HG03039 (cell line): ENCODE measurements around the gene WASF3.

ENCODE experiments used
- ATAC-seq: cut with Tn5 transposase; IDR thresholded peaks from one replicate; pipeline ENCODE4 v1.9.1; 2021; ENCODE audit warnings: mild to moderate bottlenecking, moderate library complexity; ENCODE audit not compliant: unreplicated experiment

Gene WASF3, protein sequence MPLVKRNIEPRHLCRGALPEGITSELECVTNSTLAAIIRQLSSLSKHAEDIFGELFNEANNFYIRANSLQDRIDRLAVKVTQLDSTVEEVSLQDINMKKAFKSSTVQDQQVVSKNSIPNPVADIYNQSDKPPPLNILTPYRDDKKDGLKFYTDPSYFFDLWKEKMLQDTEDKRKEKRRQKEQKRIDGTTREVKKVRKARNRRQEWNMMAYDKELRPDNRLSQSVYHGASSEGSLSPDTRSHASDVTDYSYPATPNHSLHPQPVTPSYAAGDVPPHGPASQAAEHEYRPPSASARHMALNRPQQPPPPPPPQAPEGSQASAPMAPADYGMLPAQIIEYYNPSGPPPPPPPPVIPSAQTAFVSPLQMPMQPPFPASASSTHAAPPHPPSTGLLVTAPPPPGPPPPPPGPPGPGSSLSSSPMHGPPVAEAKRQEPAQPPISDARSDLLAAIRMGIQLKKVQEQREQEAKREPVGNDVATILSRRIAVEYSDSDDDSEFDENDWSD

GRCh38 chr13:26557393-26558073, at the start of gene WASF3:
Gene WASF3, plus strand, starts transcription at chr13:26557683. Its CDS starts 84,588 bp downstream, at chr13:26642271.
- peak; percentile 95 for ATAC-seq

GRCh38 chr13:26508885-26509284, 48.6 kb upstream of the WASF3 start:
- no peak for ATAC-seq

DNA sequence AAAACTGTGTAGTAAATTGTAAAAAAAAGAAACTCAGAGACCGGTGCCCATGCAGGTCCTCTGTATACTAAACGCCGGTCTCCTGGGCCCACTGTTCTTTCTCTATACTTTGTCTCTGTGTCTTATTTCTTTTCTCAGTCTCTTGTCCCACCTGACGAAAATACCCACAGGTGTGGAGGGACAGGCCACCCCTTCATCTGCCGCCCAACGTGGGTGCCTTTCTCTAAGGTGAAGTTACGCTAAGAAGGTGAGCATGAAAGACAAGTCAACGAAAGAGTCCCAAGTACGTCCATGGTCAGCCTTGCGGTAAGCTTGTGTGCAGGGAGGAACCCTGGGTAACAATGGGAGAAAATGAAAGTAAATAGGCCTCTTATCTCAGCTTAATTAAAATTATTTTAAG, 48.0 kb upstream of the WASF3 start:
- ATAC-seq, result no peak

DNA sequence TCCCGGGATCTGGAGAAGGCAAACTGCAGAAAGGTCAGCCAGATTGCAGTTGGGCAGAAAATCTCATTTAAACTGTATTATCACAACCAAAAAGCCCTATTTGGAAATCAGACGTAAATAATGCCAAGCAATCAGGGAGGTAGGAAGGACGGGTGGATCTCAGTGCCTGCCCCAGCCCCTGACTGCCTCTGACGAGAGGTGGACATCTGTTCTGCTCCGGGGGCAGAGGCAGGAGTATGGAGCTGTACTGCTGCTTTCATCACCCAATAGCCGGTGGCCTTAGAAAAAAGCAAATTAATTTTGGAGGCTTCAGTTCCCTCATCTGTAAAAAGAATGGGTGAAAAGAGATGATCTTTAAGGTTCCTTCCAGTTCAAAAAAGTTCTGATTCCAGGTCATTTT, 43.6 kb upstream of the WASF3 start:
- ATAC-seq, result no peak

GRCh38 chr13:26515721-26516120, 41.8 kb upstream of the WASF3 start:
- ATAC-seq, result no peak

DNA sequence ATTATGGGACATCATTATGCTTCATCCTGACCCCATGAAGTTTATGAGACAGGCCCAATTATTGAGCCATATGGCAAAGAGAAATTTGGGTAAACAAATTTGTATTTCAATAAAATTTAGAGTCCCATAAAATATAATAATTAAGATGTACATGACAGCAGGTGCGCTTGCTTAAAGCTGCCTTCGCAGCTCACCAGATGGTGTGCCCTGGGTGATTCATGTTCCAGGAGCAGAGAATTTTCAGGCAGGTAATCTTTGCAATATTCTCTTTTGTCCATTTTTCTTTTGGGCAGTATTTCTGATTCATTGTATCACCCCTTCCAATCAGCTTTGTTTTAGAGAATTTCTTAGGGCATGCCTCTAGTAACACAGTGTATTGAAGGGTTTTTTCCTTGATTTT, 39.5 kb upstream of the WASF3 start:
- ATAC-seq, result no peak

GRCh38 chr13:26518451-26518959, 39.0 kb upstream of the WASF3 start:
- no peak for ATAC-seq

DNA sequence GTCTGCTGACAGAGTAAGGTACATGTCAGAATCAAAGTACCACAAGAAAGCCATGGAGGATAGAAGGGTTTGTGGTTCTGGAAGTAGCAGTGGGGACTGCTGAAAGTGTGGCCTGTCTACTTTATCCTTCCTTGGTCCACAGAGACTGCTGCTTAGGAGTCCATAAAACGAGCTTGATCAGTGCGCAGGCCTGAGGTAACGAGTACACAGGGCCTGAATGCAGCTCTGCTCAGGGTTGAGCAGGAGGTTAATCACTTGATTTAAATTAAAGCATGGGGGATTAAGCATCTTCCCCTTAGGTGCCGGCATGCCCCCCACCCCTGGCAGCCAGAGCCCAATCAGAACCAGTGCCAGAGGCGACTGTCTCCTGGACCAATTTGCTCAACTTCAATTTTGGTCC, 34.9 kb upstream of the WASF3 start:
- no peak for ATAC-seq

DNA sequence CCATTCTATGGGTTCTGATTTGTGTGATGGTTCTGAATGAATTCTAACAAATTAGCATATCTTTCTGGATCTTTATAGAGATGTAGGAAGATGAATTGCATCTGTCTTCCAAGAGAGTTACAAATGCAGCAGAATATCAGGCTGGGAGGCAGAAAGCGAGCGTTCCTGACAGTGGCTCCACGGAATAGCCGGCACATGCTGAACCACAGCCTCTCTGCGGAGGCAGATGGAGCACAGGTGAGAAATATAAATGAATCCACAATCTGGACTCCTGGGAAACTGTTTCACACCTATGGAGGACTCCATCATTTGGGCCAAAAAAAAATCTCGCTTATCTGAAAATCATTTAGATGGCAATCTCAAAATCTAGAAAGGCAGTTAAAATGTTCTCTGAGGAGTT, 34.5 kb upstream of the WASF3 start:
- ATAC-seq, result no peak

- ATAC-seq, result no peak
Observed at GRCh38 chr13:26525528-26525927, 32.0 kb upstream of the WASF3 start.

- ATAC-seq, result no peak
Observed at GRCh38 chr13:26526702-26527216, 30.7 kb upstream of the WASF3 start.

- no peak for ATAC-seq
Observed at GRCh38 chr13:26528527-26528926, 29.0 kb upstream of the WASF3 start.

DNA sequence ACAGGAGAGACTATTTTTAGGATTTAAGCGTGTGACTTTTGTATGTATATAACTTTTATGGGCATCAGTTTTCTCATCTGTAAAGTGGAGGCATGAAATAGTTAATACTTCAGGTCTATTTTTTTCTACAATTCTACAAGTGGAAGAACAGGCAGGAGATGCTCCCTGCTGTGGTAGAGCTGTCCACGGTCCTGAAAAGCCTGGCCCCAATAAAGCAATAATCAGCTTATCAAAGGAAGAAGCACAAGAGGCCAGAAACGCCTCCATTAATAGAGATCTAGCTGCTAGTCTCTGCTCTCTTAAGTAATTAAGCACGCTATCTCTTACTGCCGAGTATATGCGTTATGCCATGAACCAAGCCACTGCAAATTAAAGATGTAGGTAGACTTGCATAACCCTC, 28.0 kb upstream of the WASF3 start:
- no peak for ATAC-seq

GRCh38 chr13:26531742-26532141, 25.7 kb upstream of the WASF3 start:
- no peak for ATAC-seq

GRCh38 chr13:26534036-26534726, 23.3 kb upstream of the WASF3 start:
- ATAC-seq, result no peak

- ATAC-seq, result no peak
Observed at GRCh38 chr13:26538363-26539317, 18.8 kb upstream of the WASF3 start.

DNA sequence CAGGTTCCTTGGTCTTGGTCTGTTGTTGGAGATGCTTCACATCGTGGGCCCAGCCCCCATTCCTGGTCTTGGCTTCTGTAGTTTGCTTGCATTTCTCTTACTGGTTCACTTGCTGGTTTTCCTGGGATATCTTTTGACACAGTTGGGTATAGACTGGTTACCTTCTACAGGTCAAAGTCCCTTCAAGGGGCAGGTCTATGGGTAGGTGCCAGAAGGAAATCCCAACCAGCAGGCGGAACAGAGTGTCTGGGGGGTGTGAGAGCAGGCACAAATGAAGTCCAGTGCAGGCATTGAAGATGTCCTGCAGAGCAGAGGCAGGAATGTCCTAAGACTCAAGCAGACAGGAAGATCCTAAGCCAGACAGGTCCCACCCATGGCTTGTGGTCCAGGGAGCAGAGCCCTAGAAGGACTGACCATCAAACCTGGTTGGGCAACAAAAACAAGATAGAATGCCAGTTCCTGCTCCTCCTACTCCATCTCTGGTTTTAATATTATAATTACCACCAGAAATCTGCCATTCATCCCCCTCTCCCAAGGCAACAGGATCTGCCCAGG, 17.7 kb upstream of the WASF3 start:
- no peak for ATAC-seq

DNA sequence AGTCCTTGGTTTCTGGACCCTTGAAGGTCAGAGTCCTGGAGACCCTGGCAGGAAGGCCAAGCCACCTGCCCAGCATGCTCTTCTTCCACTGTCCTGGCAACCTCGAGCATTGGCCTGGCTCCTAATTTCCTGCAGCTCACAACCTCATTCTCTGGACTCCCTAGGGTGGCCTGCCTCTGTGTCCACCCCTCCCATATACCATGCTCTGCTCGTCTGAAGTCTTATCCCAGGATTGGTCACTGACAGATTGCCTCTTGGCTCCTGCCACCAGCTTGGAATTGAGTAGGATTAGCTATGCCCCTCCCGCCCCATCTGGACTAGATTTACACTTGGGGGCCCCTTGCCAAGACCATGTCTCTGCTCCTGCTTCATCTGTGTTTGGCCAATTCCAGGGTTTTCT, 17.1 kb upstream of the WASF3 start:
- no peak for ATAC-seq

DNA sequence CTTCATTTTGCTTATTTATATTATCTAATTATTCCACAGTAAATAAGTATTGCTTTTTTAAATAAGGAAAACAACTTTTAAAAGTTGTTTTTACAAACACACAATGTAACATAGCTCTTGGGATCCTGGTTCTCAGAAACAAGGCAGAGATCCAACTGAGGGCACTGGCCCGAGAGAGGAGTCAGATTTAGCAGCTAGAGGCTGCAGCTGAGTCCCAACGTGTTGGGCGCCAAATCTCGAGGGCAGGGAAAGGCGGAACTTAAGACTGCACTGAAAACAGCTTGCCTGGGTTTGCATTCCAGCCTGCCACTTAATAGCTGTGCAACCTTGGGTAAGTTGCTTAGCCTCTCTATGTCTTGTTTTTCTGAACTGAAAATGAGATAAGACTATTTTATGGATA, 16.4 kb upstream of the WASF3 start:
- ATAC-seq, result no peak
